Liver (tissue), 9 donors: Measurements from ENCODE around the gene IGF2R. TPM values are rescaled to one million over a fixed set of nuclear protein-coding genes. Genes with fewer than 3 reads are reported as not detected.

ENCODE experiments used
- DNase-seq: peaks from one replicate; pipeline ENCODE4 v3.0.0-alpha.2; 2017; ENCODE audit warnings: low spot score
- H3K27ac ChIP-seq, 2 donors: one replicate each; pipeline ENCODE4 v1.7.0; 2013; ENCODE audit warnings: inconsistent platforms in 2 of 2, low read length in 2 of 2, control low read depth in 1 of 2, low read depth in 1 of 2, mild to moderate bottlenecking in 1 of 2
- H3K27me3 ChIP-seq, 4 donors: one replicate each; pipeline versions ENCODE4 v1.6.1 to v1.7.0; 2013; ENCODE audit warnings: low read length in 3 of 4, inconsistent platforms in 1 of 4, mild to moderate bottlenecking in 1 of 4, moderate library complexity in 1 of 4; ENCODE audit not compliant: control insufficient read depth in 4 of 4, insufficient read depth in 4 of 4
- H3K36me3 ChIP-seq, 4 donors: one replicate each; pipeline versions ENCODE4 v1.6.1 to v1.7.0; 2013; ENCODE audit warnings: low read length in 3 of 4, mild to moderate bottlenecking in 3 of 4, low read depth in 1 of 4, moderate library complexity in 1 of 4; ENCODE audit not compliant: control insufficient read depth in 4 of 4, insufficient read depth in 3 of 4
- H3K4me1 ChIP-seq, 4 donors: one replicate each; pipeline versions ENCODE4 v1.6.1 to v1.7.0; 2013; ENCODE audit warnings: low read length in 3 of 4, mild to moderate bottlenecking in 3 of 4, moderate library complexity in 1 of 4; ENCODE audit not compliant: control insufficient read depth in 4 of 4, insufficient read depth in 4 of 4
- H3K4me3 ChIP-seq, 3 donors: one replicate each; pipeline versions ENCODE4 v1.6.1 to v1.7.0; 2013; ENCODE audit warnings: low read length in 3 of 3, control low read depth in 1 of 3, low read depth in 1 of 3, mild to moderate bottlenecking in 1 of 3
- H3K9ac ChIP-seq, 2 donors: one replicate each; pipeline ENCODE4 v1.7.0; 2013; ENCODE audit warnings: low read length in 2 of 2, mild to moderate bottlenecking in 2 of 2, moderate library complexity in 2 of 2, control low read depth in 1 of 2, low read depth in 1 of 2
- H3K9me3 ChIP-seq, 4 donors: one replicate each; pipeline versions ENCODE4 v1.6.1 to v1.7.0; 2013; ENCODE audit warnings: low read length in 3 of 4; ENCODE audit not compliant: control insufficient read depth in 4 of 4
- EGR1 ChIP-seq, 2 donors: IDR thresholded peaks; 2 replicates each; pipeline ENCODE4 v1.6.1; 2016 to 2018; ENCODE audit warnings: antibody characterized with exemption in 2 of 2, low read depth in 2 of 2
- FOXA1 ChIP-seq: IDR thresholded peaks from 2 replicates; pipeline ENCODE4 v1.6.1; 2016; ENCODE audit warnings: antibody characterized with exemption
- HNF4A ChIP-seq, 2 donors: conservative IDR thresholded peaks; 2 replicates each; pipeline ENCODE4 v1.6.1; 2016; ENCODE audit warnings: antibody characterized with exemption in 2 of 2, mild to moderate bottlenecking in 2 of 2
- JUND ChIP-seq, 2 donors: IDR thresholded peaks; 2 replicates each; pipeline ENCODE4 v1.6.1; 2016; ENCODE audit warnings: antibody characterized with exemption in 2 of 2
- NR2F2 ChIP-seq: IDR thresholded peaks from 2 replicates; pipeline ENCODE4 v1.6.1; 2016; ENCODE audit warnings: antibody characterized with exemption
- RAD21 ChIP-seq, 2 donors: IDR thresholded peaks; 2 replicates each; pipeline ENCODE4 v1.6.1; 2016; ENCODE audit warnings: antibody characterized with exemption in 2 of 2, mild to moderate bottlenecking in 2 of 2
- RXRA ChIP-seq, 2 donors: IDR thresholded peaks; 2 replicates each; pipeline ENCODE4 v1.6.1; 2017 to 2018; ENCODE audit warnings: antibody characterized with exemption in 2 of 2, mild to moderate bottlenecking in 1 of 2
- SP1 ChIP-seq: IDR thresholded peaks from 2 replicates; pipeline ENCODE4 v1.6.1; 2018; ENCODE audit warnings: antibody characterized with exemption, mild to moderate bottlenecking
- YY1 ChIP-seq: IDR thresholded peaks from 2 replicates; pipeline ENCODE4 v1.6.1; 2016; ENCODE audit warnings: antibody characterized with exemption, mild to moderate bottlenecking
- WGBS: extraction: QIAGEN DNeasy Blood & Tissue Kit; methylation state at CpG from one replicate; pipeline ENCODE4 v1.1.7; 2013; 5-methylcytosine and 5-hydroxymethylcytosine counted together
- polyA plus RNA-seq, 2 donors: library from polyadenylated mRNA; stranded (reverse) in 1 of 2; unstranded in 1 of 2; fragments of 200-250 nt in 1 of 2; fragments of >200 nt in 1 of 2; fragmentation: Nextera tagmentation in 1 of 2; extraction: Ambion mirVana in 1 of 2; gene quantifications; one replicate each; pipeline versions ENCODE4 v1.2.1 to v1.2.3, GENCODE V29; 2013 to 2015
- total RNA-seq, 2 donors: library from RNA; depleted of rRNA; stranded (reverse); fragments of >200 nt; gene quantifications; one replicate each; pipeline ENCODE4 v1.2.3, GENCODE V29; 2014
- TF ChIP-seq, protein P1 (sequence below): IDR thresholded peaks from 2 replicates; pipeline ENCODE4 v1.6.1; 2016; ENCODE audit warnings: antibody characterized with exemption
- TF ChIP-seq, protein P2 (sequence below): fragments of 150-350 bp; IDR thresholded peaks from 2 replicates; pipeline ENCODE4 v1.5.1; 2017; ENCODE audit warnings: improper control_type of control experiment, low read depth, low read length; ENCODE audit not compliant: missing input control
- donor health status: healthy.
- donor health status: healthy.
- donor health status: healthy.
- donor health status: healthy.
- donor health status: healthy.

IGF2R gene
- total and polyA plus RNA-seq, 4 donors, result 16.6 to 84.9 (median 45.7) TPM

DNA sequence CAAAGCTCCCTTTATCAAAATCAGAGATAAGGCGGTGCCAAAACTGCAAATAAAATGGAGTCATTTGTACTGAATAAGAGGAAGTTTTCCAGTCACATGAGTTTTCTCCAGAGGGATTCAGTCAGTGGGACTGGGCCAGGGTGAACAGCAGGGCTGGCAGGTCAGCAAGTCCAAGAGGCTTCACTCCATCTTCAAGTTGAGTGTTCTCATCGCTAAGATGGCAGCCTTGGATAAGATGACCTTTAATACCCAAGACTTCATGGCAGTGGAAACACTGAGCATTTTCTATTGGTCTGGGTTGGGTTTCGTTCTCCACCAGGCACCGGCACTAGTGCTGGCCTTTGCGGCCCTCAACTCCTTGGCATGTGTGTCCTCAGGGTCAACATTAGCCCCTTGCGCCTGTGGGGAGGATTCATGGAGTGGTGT is 29.3 kb upstream of the IGF2R start:
- Histone ChIP-seq H3K9ac (no peak overlapping the region), H3K27me3 (no peaks in the 10 kb centered on the region), H3K36me3 (no peaks in the 10 kb centered on the region), H3K4me3 (no peak overlapping the region), H3K27ac (no peak overlapping the region), H3K9me3 (peaks cover 0 to 10% (median 0%) of the 10 kb centered on the region in 4 donors), H3K4me1 (peaks cover 0 to 7% (median under 1%) of the 10 kb centered on the region in 4 donors)
- no peak for DNase-seq
- 71% methylated on average over 6 of the region's 6 CpGs for WGBS
- TF ChIP-seq YY1, result peak; percentile 46
- no peak for TF ChIP-seq FOXA1
- peak; percentile 82 for TF ChIP-seq NR2F2
- TF ChIP-seq SP1, result peak; percentile 21

DNA sequence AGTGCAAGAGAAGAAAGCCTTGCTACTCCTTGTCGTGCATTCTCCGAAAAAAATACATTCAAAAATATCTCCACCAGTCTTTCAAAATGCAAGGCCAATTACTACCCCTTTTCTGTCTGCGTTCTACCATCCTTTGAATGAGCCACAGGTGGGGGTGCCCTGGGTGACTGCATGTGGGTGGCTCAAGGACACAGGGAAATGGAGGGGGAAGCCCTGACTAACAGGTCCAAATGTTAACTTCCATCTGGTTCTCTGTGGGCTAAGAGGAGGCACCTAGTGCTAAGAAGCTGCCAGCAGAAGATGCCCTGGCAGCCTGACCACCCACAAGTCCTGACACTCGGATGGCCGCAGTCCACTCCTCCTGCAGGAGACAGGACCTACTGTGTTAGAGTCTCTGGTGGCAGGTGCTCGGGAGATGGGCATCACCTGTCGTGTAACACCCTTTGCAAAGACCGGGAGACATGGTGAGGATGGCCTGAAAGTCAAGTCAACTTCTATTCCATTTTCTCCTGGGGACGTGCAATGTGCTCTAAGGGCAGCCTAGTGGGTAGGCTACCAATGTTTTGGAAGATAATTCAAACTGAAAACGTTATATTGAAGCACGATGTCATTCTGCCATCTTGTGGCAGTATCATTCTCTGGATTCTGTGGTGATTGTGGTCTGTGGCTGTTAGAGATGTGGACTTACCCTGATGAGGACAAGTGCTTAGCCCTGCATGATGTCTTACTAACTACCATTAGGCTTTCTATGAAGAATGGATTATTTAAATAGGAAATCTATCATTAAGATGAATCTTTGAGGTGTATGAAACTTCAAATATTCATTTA is 27.4 kb upstream of the IGF2R start:
- 72% methylated on average over 11 of the region's 11 CpGs for WGBS
- Histone ChIP-seq H3K9ac (no peak overlapping the region), H3K4me1 (peaks cover 0 to 7% (median under 1%) of the 10 kb centered on the region in 4 donors), H3K4me3 (no peak overlapping the region), H3K36me3 (no peaks in the 10 kb centered on the region), H3K27me3 (no peaks in the 10 kb centered on the region), H3K27ac (no peak overlapping the region), H3K9me3 (peaks cover 0 to 11% (median 0%) of the 10 kb centered on the region in 4 donors)
- TF ChIP-seq, protein P1, sequence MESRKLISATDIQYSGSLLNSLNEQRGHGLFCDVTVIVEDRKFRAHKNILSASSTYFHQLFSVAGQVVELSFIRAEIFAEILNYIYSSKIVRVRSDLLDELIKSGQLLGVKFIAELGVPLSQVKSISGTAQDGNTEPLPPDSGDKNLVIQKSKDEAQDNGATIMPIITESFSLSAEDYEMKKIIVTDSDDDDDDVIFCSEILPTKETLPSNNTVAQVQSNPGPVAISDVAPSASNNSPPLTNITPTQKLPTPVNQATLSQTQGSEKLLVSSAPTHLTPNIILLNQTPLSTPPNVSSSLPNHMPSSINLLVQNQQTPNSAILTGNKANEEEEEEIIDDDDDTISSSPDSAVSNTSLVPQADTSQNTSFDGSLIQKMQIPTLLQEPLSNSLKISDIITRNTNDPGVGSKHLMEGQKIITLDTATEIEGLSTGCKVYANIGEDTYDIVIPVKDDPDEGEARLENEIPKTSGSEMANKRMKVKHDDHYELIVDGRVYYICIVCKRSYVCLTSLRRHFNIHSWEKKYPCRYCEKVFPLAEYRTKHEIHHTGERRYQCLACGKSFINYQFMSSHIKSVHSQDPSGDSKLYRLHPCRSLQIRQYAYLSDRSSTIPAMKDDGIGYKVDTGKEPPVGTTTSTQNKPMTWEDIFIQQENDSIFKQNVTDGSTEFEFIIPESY, result no peak
- TF ChIP-seq, protein P2, sequence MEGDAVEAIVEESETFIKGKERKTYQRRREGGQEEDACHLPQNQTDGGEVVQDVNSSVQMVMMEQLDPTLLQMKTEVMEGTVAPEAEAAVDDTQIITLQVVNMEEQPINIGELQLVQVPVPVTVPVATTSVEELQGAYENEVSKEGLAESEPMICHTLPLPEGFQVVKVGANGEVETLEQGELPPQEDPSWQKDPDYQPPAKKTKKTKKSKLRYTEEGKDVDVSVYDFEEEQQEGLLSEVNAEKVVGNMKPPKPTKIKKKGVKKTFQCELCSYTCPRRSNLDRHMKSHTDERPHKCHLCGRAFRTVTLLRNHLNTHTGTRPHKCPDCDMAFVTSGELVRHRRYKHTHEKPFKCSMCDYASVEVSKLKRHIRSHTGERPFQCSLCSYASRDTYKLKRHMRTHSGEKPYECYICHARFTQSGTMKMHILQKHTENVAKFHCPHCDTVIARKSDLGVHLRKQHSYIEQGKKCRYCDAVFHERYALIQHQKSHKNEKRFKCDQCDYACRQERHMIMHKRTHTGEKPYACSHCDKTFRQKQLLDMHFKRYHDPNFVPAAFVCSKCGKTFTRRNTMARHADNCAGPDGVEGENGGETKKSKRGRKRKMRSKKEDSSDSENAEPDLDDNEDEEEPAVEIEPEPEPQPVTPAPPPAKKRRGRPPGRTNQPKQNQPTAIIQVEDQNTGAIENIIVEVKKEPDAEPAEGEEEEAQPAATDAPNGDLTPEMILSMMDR, result peak; percentile 52
- TF ChIP-seq FOXA1, result no peak
- no peak for TF ChIP-seq EGR1 (IDR thresholded peaks at IDR 0.05; ENCODE audit: low read depth in 2 of 2)
- TF ChIP-seq RAD21 (IDR thresholded peaks at IDR 0.05), result peak; percentile 89 to 92
- no peak for TF ChIP-seq YY1
- DNase-seq, result no peak

DNA sequence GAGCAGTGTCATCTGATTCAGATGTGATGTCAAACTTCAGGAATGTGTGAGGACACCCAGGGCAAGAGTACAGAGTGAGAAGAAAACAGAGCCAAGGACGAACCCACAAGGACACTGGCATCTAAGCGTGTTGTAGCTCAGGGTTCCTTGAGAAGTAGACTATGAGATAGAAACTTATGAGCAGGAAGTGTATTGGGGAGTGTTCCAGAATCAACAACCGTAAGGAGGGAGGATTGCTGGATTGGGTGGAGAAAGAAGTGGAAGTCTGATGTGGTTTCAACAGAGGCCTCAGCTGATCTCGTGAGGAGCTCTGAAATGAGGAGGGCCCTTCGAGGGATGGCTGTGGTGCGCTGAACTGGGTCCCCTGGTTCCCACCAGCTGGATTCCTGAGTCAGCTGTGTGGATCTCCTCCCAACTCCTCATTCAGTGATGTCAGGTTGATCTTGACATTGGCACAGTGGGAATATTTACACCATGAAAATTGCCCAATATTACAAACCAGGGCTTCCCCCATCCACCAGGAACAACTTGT is 25.7 kb upstream of the IGF2R start:
- TF ChIP-seq RXRA (IDR thresholded peaks at IDR 0.05), result peak in 1 of 2 donors; percentile 15
- TF ChIP-seq, protein P1, result no peak
- peak in 1 of 2 donors; percentile 42 for TF ChIP-seq HNF4A (conservative IDR thresholded peaks at IDR 0.05)
- TF ChIP-seq JUND (IDR thresholded peaks at IDR 0.05), result peak in 1 of 2 donors; percentile 30
- no peak for TF ChIP-seq SP1
- Histone ChIP-seq H3K9me3 (peaks cover 0 to 11% (median 0%) of the 10 kb centered on the region in 4 donors), H3K4me1 (peaks cover 0 to 7% (median under 1%) of the 10 kb centered on the region in 4 donors), H3K9ac (peak overlapping the region in 1 of 2 donors; percentile 20), H3K27me3 (no peaks in the 10 kb centered on the region), H3K36me3 (no peaks in the 10 kb centered on the region), H3K4me3 (no peak overlapping the region), H3K27ac (peak overlapping the region; percentile 15 to 49)
- no peak for DNase-seq
- 59% methylated on average over 6 of the region's 6 CpGs for WGBS
